ENCODE data around the gene TM4SF18.
A peak's percentile ranks its signal among the peaks of the same experiment; 100 is the strongest.

TM4SF18 gene

GRCh38 chr3:149280671-149281349 is 52.6 kb downstream of the TM4SF18 start:
- peak; percentile 54 for FAIRE-seq

GRCh38 chr3:149278911-149279310 is 54.5 kb downstream of the TM4SF18 start:
- FAIRE-seq: peak; percentile 95

DNA sequence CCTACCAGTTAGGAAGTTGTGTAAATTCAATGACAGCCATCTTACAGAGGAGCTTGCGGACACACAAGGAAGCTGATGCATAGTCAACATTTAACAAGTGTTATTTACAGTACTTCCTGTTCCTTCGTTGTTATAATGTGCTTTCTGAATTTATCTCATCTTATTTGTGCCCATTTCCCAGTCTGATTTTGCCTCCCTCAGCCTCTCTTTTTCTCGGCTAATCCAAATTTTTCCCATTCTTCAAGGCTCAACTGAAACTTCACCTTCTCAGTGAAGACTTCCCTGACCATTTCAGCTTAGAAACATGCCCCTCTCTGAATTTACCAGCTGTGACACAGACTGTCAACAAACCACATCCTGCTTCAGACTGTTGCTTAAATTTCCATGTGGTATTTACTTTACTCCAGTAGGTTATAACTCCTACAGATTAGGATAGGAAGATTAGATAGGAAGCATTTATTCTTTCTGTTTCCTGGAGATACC is 56.1 kb downstream of the TM4SF18 start:
- FAIRE-seq: peak; percentile 97

- no peak for FAIRE-seq
Observed at GRCh38 chr3:149276619-149277018, 56.8 kb downstream of the TM4SF18 start.

DNA sequence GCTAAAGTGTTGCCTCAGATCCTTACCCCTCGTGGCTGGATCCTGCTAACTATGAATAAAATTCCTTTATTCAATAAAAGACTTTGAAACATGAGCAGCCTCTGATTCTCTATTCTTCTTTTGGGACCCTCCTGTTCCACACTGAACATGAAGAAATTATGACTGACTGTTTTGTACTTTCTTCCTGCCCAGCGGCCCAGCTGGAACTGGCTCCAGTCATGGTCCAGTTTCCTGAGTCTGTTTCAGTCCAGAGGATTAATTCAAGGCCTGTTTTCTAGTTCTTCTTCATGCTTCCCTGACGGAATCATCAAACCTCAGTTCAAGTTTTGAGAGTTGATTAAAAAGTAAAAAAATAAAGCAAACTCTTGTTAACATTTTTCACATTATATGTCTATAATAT is 59.2 kb downstream of the TM4SF18 start:
- peak; percentile 52 for FAIRE-seq

GRCh38 chr3:149273096-149273751 is 60.2 kb downstream of the TM4SF18 start:
- peak; percentile 98 for FAIRE-seq

GRCh38 chr3:149271669-149272068 is 61.8 kb downstream of the TM4SF18 start:
- FAIRE-seq: no peak

- FAIRE-seq: no peak
Observed at GRCh38 chr3:149270180-149270579, 63.3 kb downstream of the TM4SF18 start.

DNA sequence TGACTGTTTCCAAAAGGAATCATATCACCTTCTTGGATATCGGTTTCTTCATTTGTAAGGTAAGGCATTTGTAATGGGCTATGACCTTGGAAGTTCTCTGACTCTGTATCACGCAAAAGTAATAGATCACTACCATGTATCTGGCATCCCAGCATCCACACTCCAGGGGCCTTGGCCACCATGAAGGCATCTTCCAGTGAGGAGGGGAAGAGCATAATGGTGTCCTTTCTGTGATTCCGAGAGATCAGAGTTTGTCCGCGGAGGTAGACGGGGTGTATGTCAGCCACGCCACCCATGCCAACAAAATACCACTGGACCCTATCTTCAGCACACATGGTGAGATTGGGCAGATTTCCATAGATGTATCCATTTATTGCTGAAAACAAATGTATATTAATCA is 63.7 kb downstream of the TM4SF18 start:
- FAIRE-seq: no peak
